Measurements from ENCODE around the gene MAN1A1. TPM values are rescaled to one million over a fixed set of nuclear protein-coding genes. Genes with fewer than 3 reads are reported as not detected.

The MAN1A1 gene
- total RNA-seq, 4 donors from 2014 or later, result 17.8 to 34.7 (median 29.9) TPM

GRCh38 chr6:119273272-119274196 lies 76.0 kb downstream of the MAN1A1 start:
- peak in 2 of 3 donors; percentile 15 to 31 for TF ChIP-seq POLR2AphosphoS5 (IDR thresholded peaks at IDR 0.05)
- no peak for TF ChIP-seq CTCF (IDR thresholded peaks at IDR 0.05)
- TF ChIP-seq EP300 (IDR thresholded peaks at IDR 0.05), result no peak
- no peak for TF ChIP-seq POLR2A (IDR thresholded peaks at IDR 0.05)
- WGBS, result 98% methylated on average over 1 of the region's 1 CpG
- peaks cover 8% of the 10 kb centered on the region for H3K36me3 ChIP-seq
- no peaks in the 10 kb centered on the region for H3K4me1 ChIP-seq
- no peak overlapping the region for H3K27ac ChIP-seq
- peaks cover 11% of the 10 kb centered on the region for H3K9me3 ChIP-seq
- H3K27me3 ChIP-seq, result no peaks in the 10 kb centered on the region
- DNase-seq (ENCODE audit: low spot score in 2 of 2), result no peak
- no peak overlapping the region for H3K4me3 ChIP-seq

- H3K9me3 ChIP-seq, result peaks cover 11% of the 10 kb centered on the region
- no peaks in the 10 kb centered on the region for H3K27me3 ChIP-seq
- no peaks in the 10 kb centered on the region for H3K4me1 ChIP-seq
- H3K27ac ChIP-seq, result no peak overlapping the region
- H3K4me3 ChIP-seq, result no peak overlapping the region
- DNase-seq (ENCODE audit: low spot score in 2 of 2), result no peak
- no peak for TF ChIP-seq POLR2A (IDR thresholded peaks at IDR 0.05)
- no peak for TF ChIP-seq POLR2AphosphoS5 (IDR thresholded peaks at IDR 0.05)
- TF ChIP-seq CTCF (IDR thresholded peaks at IDR 0.05), result no peak
- TF ChIP-seq EP300 (IDR thresholded peaks at IDR 0.05), result no peak
- H3K36me3 ChIP-seq, result peaks cover 6% of the 10 kb centered on the region
- WGBS, result over 99% methylated on average over 3 of the region's 3 CpGs
Observed at GRCh38 chr6:119270545-119270944, 79.0 kb downstream of the MAN1A1 start.

GRCh38 chr6:119269266-119270103 lies 80.1 kb downstream of the MAN1A1 start:
- Histone ChIP-seq H3K27me3 (no peaks in the 10 kb centered on the region), H3K36me3 (peaks cover 6% of the 10 kb centered on the region), H3K27ac (no peak overlapping the region), H3K9me3 (peaks cover 11% of the 10 kb centered on the region), H3K4me3 (no peak overlapping the region), H3K4me1 (no peaks in the 10 kb centered on the region)
- TF ChIP-seq POLR2A (IDR thresholded peaks at IDR 0.05) (no peak), EP300 (IDR thresholded peaks at IDR 0.05) (no peak), CTCF (IDR thresholded peaks at IDR 0.05) (no peak), POLR2AphosphoS5 (IDR thresholded peaks at IDR 0.05) (no peak)
- 94% methylated on average over 8 of the region's 8 CpGs for WGBS
- DNase-seq (ENCODE audit: low spot score in 2 of 2), result no peak

- TF ChIP-seq CTCF (IDR thresholded peaks at IDR 0.05) (no peak), EP300 (IDR thresholded peaks at IDR 0.05) (no peak), POLR2A (IDR thresholded peaks at IDR 0.05) (no peak), POLR2AphosphoS5 (IDR thresholded peaks at IDR 0.05) (no peak)
- Histone ChIP-seq H3K27ac (no peak overlapping the region), H3K27me3 (no peaks in the 10 kb centered on the region), H3K9me3 (peaks cover 11% of the 10 kb centered on the region), H3K36me3 (peaks cover 6% of the 10 kb centered on the region), H3K4me1 (no peaks in the 10 kb centered on the region), H3K4me3 (no peak overlapping the region)
- DNase-seq (ENCODE audit: low spot score in 2 of 2), result no peak
- WGBS, result 61% methylated on average over 1 of the region's 1 CpG
Observed at GRCh38 chr6:119267126-119267905, 82.2 kb downstream of the MAN1A1 start.

Data from suprapubic skin (tissue), 4 donors.